Stimulated activated naive CD8-positive, alpha-beta T cell treated with anti-CD3 and anti-CD28 coated beads, Interleukin-15, amount 100 ng/mL, for 72 hours (primary cell): ENCODE measurements around the gene MAGOHB.
"Not testable (repeated sequence)": the region's sequence is repeated elsewhere in the genome, so short reads cannot be mapped to it uniquely, and the experiment has no call there.

Experiments
- ATAC-seq: fragments of 150-1000 bp; cut with Tn5 transposase; 2 replicates; pipeline ENCODE4 v1.10.0; 2021; ENCODE audit warnings: mild to moderate bottlenecking, moderate library complexity
- DNase-seq, 2 donors: peaks; one replicate each; pipeline ENCODE4 v3.0.0; 2021 to 2022
- H3K27ac Mint-ChIP-seq, 2 donors: one replicate each; pipeline ENCODE4 v1.8.0; 2022; ENCODE audit warnings: mild to moderate bottlenecking in 2 of 2, mixed read lengths in 2 of 2, moderate library complexity in 2 of 2
- H3K27me3 Mint-ChIP-seq: one replicate; pipeline ENCODE4 v1.8.0; 2022; ENCODE audit warnings: mixed read lengths
- H3K4me1 Mint-ChIP-seq: one replicate; pipeline ENCODE4 v1.8.0; 2022; ENCODE audit warnings: mild to moderate bottlenecking, mixed read lengths
- H3K4me3 Mint-ChIP-seq, 2 donors: one replicate each; pipeline ENCODE4 v1.8.0; 2022; ENCODE audit warnings: mild to moderate bottlenecking in 2 of 2, mixed read lengths in 2 of 2, moderate library complexity in 1 of 2
- H3K9me3 Mint-ChIP-seq, 2 donors: one replicate each; pipeline ENCODE4 v1.8.0; 2022; ENCODE audit warnings: mixed read lengths in 2 of 2

MAGOHB gene

GRCh38 chr12:10613349-10614055 lies at the start of gene MAGOHB:
Gene MAGOHB (minus strand): TSS chr12:10613609. CDS start chr12:10613532, 77 bp downstream.
- H3K27ac Mint-ChIP-seq = peak within 1 kb of the TSS; percentile 98 to 100
- peaks cover 37% of the 10 kb centered on the region for H3K4me1 Mint-ChIP-seq
- H3K9me3 Mint-ChIP-seq = peaks cover 0 to 4% of the 10 kb centered on the region in 2 donors
- peak; percentile 99 for ATAC-seq
- H3K4me3 Mint-ChIP-seq = peak within 1 kb of the TSS; percentile 92 to 100
- peak; percentile 98 to 99 for DNase-seq
- no peaks in the 10 kb centered on the region for H3K27me3 Mint-ChIP-seq

DNA sequence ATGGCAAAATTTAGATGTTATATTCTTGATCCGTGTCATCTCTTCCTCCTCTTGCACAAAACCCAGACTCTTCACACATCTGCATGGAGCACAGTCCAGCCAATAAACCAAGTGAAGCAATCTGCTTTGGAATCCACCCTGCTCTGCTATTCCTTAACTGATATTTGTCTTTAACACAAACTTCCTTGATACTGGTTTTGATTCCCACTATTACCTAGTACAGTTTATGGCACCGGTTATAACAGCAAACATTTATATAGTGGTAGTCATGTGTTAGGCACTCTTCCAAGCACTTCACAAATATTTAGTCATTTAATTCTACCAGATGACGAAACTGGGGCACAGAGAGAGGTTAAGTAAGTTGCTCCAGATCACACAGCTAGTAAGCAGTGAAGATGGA lies 47.9 kb upstream of the MAGOHB start:
- Mint-ChIP-seq H3K27me3 (no peaks in the 10 kb centered on the region), H3K27ac (no peak overlapping the region), H3K4me3 (no peak overlapping the region), H3K9me3 (peaks cover 0 to under 1% of the 10 kb centered on the region in 2 donors), H3K4me1 (no peaks in the 10 kb centered on the region)
- DNase-seq (no peak), ATAC-seq (no peak)

- Mint-ChIP-seq H3K27ac (peak overlapping the region in 1 of 2 donors; percentile 26), H3K9me3 (peaks cover 8 to 15% of the 10 kb centered on the region in 2 donors), H3K4me3 (no peak overlapping the region), H3K27me3 (no peaks in the 10 kb centered on the region), H3K4me1 (no peaks in the 10 kb centered on the region)
- ATAC-seq (no peak), DNase-seq (no peak)
Measured at GRCh38 chr12:10654003-10654402, 40.6 kb upstream of the MAGOHB start.

GRCh38 chr12:10652192-10652591 lies 38.8 kb upstream of the MAGOHB start:
- H3K4me3 Mint-ChIP-seq = no peak overlapping the region
- ATAC-seq (no peak), DNase-seq (no peak)
- no peaks in the 10 kb centered on the region for H3K27me3 Mint-ChIP-seq
- H3K9me3 Mint-ChIP-seq = peaks cover 15 to 23% of the 10 kb centered on the region in 2 donors
- H3K27ac Mint-ChIP-seq = no peak overlapping the region
- no peaks in the 10 kb centered on the region for H3K4me1 Mint-ChIP-seq

GRCh38 chr12:10646576-10646975 lies 33.2 kb upstream of the MAGOHB start:
- H3K4me3 Mint-ChIP-seq, H3K4me1 Mint-ChIP-seq, DNase-seq, ATAC-seq, H3K27ac Mint-ChIP-seq, H3K27me3 Mint-ChIP-seq: not testable (repeated sequence)
- H3K9me3 Mint-ChIP-seq = peaks cover 30 to 33% of the 10 kb centered on the region in 2 donors

DNA sequence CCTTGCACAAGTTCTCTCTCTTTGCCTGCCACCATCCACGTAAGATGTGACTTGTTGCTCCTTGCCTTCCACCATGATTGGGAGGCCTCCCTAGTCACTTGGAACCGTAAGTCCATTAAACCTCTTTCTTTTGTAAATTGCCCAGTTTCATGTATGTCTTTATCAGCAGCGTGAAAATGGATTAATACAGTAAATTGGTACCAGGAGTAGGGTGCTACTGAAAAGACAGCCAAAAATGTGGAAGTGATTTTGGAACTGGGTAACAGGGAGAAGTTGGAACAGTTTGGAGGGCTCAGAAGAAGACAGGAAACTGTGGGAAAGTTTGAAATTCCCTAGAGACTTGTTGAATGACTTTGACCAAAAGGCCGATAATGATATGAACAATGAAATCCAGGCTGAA lies 32.5 kb upstream of the MAGOHB start:
- no peak for ATAC-seq

DNA sequence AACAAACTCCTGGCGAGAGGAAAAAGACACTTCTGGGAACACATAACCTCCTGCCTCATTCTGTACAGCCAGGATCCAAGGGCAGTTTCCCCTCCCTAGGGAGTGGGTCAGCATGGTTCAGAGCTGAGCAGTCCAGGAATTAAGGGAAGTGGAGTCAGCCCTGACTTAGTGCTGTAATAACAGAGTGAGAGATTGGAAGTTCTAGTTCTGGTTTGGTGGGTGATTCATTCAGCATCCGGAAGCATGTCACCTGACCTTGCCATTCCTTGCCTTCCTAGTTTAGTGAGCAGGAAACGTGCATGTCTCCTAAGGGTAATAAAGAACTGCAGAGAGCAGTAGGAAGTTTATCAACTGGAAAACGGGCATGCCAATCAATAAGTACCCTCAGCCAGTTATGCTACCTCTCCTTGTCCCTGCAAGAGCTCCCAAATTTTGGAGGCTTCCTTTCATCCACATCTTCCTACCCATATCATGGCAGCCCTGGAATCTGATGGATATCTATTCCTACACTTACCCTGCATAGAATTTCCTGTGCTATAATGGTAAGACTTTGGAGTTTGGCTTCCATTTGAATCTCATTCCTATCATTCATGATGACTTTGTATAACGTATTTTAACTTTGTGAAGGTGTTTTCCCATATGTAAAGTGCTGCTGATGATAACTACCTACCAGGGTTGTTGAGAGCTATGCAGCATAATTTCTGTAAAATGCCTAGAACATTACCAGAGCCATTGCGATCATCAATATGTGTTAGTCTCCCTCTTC lies 28.5 kb upstream of the MAGOHB start:
- no peak for ATAC-seq
- H3K4me3 Mint-ChIP-seq = no peak overlapping the region
- peaks cover 21 to 23% of the 10 kb centered on the region in 2 donors for H3K9me3 Mint-ChIP-seq
- DNase-seq = no peak
- H3K27ac Mint-ChIP-seq = no peak overlapping the region
- no peaks in the 10 kb centered on the region for H3K27me3 Mint-ChIP-seq
- no peaks in the 10 kb centered on the region for H3K4me1 Mint-ChIP-seq

More for the DNA sequence above, 32.5 kb upstream of the MAGOHB start:
- Mint-ChIP-seq H3K27ac (no peak overlapping the region), H3K4me1 (no peaks in the 10 kb centered on the region), H3K9me3 (peaks cover 30 to 33% of the 10 kb centered on the region in 2 donors), H3K27me3 (no peaks in the 10 kb centered on the region), H3K4me3 (no peak overlapping the region)
- DNase-seq = no peak

DNA sequence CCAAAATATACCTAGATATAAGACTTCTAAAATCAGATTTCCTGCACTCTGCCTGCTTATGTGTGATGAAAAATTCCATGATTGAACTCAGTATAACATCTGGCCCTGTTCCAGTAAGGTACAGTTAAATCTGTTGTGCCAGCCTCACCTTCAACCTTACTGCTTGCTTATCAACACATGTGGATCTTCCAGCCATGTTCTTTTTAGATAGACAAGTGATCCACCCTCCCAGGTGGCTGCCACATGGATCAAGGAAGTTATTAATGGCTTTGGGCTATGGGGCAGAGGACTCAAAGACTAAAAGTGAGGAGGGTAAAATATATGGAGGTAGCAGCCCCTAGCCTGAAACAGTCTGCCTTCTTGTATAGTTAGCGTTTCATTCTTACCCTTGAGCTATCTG lies 25.3 kb upstream of the MAGOHB start:
- ATAC-seq = no peak
- Mint-ChIP-seq H3K27me3 (no peaks in the 10 kb centered on the region), H3K4me1 (no peaks in the 10 kb centered on the region), H3K4me3 (no peak overlapping the region), H3K9me3 (no peaks in the 10 kb centered on the region), H3K27ac (no peak overlapping the region)
- no peak for DNase-seq

- ATAC-seq = no peak
- no peaks in the 10 kb centered on the region for H3K27me3 Mint-ChIP-seq
- DNase-seq = no peak
- no peaks in the 10 kb centered on the region for H3K9me3 Mint-ChIP-seq
- H3K27ac Mint-ChIP-seq = no peak overlapping the region
- no peaks in the 10 kb centered on the region for H3K4me1 Mint-ChIP-seq
- H3K4me3 Mint-ChIP-seq = no peak overlapping the region
Measured at GRCh38 chr12:10636611-10637010, 23.2 kb upstream of the MAGOHB start.

GRCh38 chr12:10636124-10636523 lies 22.7 kb upstream of the MAGOHB start:
- ATAC-seq (no peak), DNase-seq (no peak)
- Mint-ChIP-seq H3K27me3 (no peaks in the 10 kb centered on the region), H3K27ac (no peak overlapping the region), H3K9me3 (no peaks in the 10 kb centered on the region), H3K4me1 (no peaks in the 10 kb centered on the region), H3K4me3 (no peak overlapping the region)

- DNase-seq (no peak), ATAC-seq (no peak)
- Mint-ChIP-seq H3K4me1 (no peaks in the 10 kb centered on the region), H3K9me3 (no peaks in the 10 kb centered on the region), H3K27me3 (no peaks in the 10 kb centered on the region), H3K4me3 (no peak overlapping the region), H3K27ac (no peak overlapping the region)
Measured at GRCh38 chr12:10635306-10635705, 21.9 kb upstream of the MAGOHB start.

DNA sequence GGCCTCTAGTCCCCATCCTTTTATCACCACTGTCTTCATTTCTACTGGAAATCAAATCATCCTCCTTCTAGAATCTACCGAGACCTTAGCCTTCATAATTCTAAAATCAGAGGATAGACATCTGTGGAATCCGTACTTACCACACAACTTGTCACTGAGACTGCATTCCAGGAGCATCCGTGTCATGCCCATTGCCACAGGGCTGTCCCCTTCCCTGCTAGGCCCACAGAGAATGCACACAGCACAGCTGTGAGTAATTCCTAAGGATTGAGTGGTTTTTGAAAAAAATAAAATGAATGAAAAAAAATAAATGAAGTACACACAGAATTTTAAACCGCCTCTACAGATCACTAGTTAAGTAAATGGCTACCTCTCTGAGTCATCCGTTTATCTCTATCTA lies 21.0 kb upstream of the MAGOHB start:
- no peak for DNase-seq
- Mint-ChIP-seq H3K4me1 (no peaks in the 10 kb centered on the region), H3K27me3 (no peaks in the 10 kb centered on the region), H3K27ac (no peak overlapping the region), H3K9me3 (no peaks in the 10 kb centered on the region), H3K4me3 (no peak overlapping the region)
- no peak for ATAC-seq

DNA sequence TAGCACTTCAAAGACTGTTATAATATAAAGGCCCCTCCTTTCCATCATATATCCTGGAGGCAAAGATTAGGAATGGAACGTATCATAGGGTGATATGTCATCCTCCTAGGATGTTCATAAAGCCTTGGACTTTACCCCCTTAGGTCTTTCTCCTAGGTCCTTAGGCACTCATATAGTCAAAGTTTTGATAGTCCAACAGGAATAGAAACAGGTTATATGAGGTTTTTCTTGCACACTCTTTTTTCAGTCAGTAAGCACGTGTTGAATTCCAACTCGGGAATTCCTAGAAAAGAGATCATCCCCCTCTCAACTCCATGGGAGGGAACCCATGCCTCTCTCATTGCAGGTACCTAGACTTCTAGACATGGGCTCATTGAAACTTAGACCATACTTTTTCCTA lies 20.1 kb upstream of the MAGOHB start:
- no peaks in the 10 kb centered on the region for H3K4me1 Mint-ChIP-seq
- no peak for DNase-seq
- no peak overlapping the region for H3K27ac Mint-ChIP-seq
- H3K27me3 Mint-ChIP-seq = no peaks in the 10 kb centered on the region
- H3K4me3 Mint-ChIP-seq = no peak overlapping the region
- H3K9me3 Mint-ChIP-seq = no peaks in the 10 kb centered on the region
- ATAC-seq = no peak

- H3K4me1 Mint-ChIP-seq = no peaks in the 10 kb centered on the region
- H3K4me3 Mint-ChIP-seq = no peak overlapping the region
- no peaks in the 10 kb centered on the region for H3K27me3 Mint-ChIP-seq
- H3K9me3 Mint-ChIP-seq = no peaks in the 10 kb centered on the region
- ATAC-seq (no peak), DNase-seq (no peak)
- no peak overlapping the region for H3K27ac Mint-ChIP-seq
Measured at GRCh38 chr12:10632226-10632625, 18.8 kb upstream of the MAGOHB start.

- ATAC-seq = no peak
- Mint-ChIP-seq H3K4me3 (no peak overlapping the region), H3K27ac (no peak overlapping the region), H3K27me3 (no peaks in the 10 kb centered on the region), H3K9me3 (no peaks in the 10 kb centered on the region), H3K4me1 (no peaks in the 10 kb centered on the region)
- no peak for DNase-seq
Measured at GRCh38 chr12:10624605-10625004, 11.2 kb upstream of the MAGOHB start.

- no peaks in the 10 kb centered on the region for H3K4me1 Mint-ChIP-seq
- no peak overlapping the region for H3K27ac Mint-ChIP-seq
- no peaks in the 10 kb centered on the region for H3K9me3 Mint-ChIP-seq
- ATAC-seq (no peak), DNase-seq (no peak)
- H3K27me3 Mint-ChIP-seq = no peaks in the 10 kb centered on the region
- H3K4me3 Mint-ChIP-seq = no peak overlapping the region
Measured at GRCh38 chr12:10623131-10623530, 9.7 kb upstream of the MAGOHB start.
